ENCODE data around the gene FLRT2.

Gene FLRT2

DNA sequence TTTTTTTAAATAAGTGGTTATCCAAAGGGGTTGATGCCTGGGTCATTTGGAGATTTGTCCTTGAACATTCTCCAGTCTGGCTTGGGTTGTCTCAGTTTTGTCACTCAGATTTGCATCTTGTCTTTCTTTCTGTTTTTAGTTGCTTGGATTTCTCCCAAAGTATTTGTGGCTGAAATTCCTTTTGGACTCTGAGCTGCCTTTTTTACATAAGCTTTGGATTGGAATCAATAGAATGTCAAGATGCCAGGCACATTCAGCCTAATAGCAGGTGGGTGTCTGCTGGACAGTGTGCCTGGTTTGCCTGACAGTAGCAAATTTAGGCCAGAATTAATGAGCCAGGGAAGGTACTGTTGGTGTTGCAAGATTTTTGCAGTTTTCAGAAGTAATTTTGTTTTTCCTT, 50.0 kb downstream of the FLRT2 start:
- no peak overlapping the region for H3K27ac ChIP-seq (ENCODE audit: low read depth, low read length)
- H3K9me3 ChIP-seq (ENCODE audit: insufficient read depth, low read depth, low read length) = no peaks in the 10 kb centered on the region
- peaks cover 47% of the 10 kb centered on the region for H3K4me1 ChIP-seq (ENCODE audit: insufficient read depth, low read length)
- no peak overlapping the region for H3K4me3 ChIP-seq (ENCODE audit: low read length)
- no peak overlapping the region for H3K9ac ChIP-seq (ENCODE audit: low read depth, low read length)
- no peaks in the 10 kb centered on the region for H3K36me3 ChIP-seq (ENCODE audit: insufficient read depth, low read length)
- H3K27me3 ChIP-seq (ENCODE audit: insufficient read depth, low read length) = no peaks in the 10 kb centered on the region

DNA sequence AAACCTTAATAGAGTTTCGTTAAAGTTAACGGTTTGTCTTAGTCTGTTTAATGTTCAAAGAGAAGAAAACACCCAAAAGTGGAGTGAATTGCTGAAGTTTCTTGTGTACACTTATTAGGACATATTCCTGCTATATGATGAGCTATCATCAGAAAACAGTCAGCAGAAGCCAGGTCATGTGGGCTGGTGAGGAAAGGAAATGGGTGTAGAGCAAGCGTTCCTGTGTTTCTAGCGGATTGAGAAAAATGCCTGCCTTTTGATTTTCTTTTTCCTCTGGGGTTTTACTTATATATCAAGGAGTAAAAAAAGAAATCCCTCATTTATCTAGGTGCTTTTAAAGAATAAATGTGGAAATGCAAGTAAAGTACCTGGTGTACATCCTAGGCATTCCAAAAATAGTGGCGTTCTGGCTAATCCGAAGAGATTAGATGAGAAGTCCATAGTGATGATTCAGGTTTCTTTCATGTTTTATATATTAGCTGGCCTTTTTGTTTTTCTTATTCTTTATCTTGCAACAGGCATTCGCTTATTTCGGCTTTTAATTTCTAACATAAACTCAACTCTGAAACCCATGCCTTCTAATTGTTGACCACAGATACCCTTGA, 50.7 kb downstream of the FLRT2 start:
- WGBS = 95% methylated on average over 7 of the region's 8 CpGs
- Histone ChIP-seq H3K27me3 (ENCODE audit: insufficient read depth, low read length) (no peaks in the 10 kb centered on the region), H3K4me1 (ENCODE audit: insufficient read depth, low read length) (peaks cover 40% of the 10 kb centered on the region), H3K9ac (ENCODE audit: low read depth, low read length) (no peak overlapping the region), H3K27ac (ENCODE audit: low read depth, low read length) (no peak overlapping the region), H3K36me3 (ENCODE audit: insufficient read depth, low read length) (no peaks in the 10 kb centered on the region), H3K4me3 (ENCODE audit: low read length) (no peak overlapping the region), H3K9me3 (ENCODE audit: insufficient read depth, low read depth, low read length) (no peaks in the 10 kb centered on the region)

DNA sequence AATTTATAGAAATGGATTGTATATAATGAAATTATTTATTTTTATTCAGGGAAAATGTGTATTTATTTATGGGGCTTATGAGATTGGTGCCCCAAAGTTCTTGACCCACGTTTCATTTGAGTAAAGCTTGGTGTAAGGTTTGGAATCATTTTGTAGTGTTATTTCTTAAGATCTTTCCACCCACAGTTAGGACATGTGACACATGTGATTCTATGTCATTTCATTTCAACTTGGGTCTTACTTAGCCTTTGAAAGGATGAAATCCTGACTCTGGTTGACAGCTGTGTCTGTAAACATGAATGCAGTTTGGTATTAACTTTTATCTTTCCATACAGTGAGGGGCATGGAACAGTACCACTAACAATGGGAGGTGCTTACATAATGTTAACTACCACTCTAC, 51.7 kb downstream of the FLRT2 start:
- 91% methylated on average over 1 of the region's 1 CpG for WGBS
- no peaks in the 10 kb centered on the region for H3K36me3 ChIP-seq (ENCODE audit: insufficient read depth, low read length)
- no peaks in the 10 kb centered on the region for H3K27me3 ChIP-seq (ENCODE audit: insufficient read depth, low read length)
- no peak overlapping the region for H3K9ac ChIP-seq (ENCODE audit: low read depth, low read length)
- peaks cover 30% of the 10 kb centered on the region for H3K4me1 ChIP-seq (ENCODE audit: insufficient read depth, low read length)
- no peak overlapping the region for H3K27ac ChIP-seq (ENCODE audit: low read depth, low read length)
- no peaks in the 10 kb centered on the region for H3K9me3 ChIP-seq (ENCODE audit: insufficient read depth, low read depth, low read length)
- H3K4me3 ChIP-seq (ENCODE audit: low read length) = no peak overlapping the region

DNA sequence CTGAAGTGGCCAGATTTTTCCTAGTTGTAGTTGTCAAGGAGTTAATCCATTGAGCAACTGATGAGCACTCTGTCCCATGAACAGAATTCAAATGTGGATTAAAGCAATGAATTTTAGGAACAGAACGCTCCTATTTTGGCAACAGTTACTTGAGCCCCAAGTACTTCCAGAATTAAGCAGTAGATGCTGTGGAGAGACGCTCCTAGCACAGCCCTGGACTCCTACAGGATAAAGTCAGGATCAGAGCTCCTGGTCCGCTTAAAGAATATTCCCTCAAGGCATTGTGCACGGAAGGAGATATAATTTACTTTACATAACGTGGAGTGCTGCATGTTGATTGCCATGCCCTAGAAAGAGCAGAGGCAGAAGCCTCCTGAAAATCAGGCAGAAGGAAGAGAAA, 53.4 kb downstream of the FLRT2 start:
- Histone ChIP-seq H3K27me3 (ENCODE audit: insufficient read depth, low read length) (no peaks in the 10 kb centered on the region), H3K27ac (ENCODE audit: low read depth, low read length) (no peak overlapping the region), H3K4me3 (ENCODE audit: low read length) (no peak overlapping the region), H3K36me3 (ENCODE audit: insufficient read depth, low read length) (no peaks in the 10 kb centered on the region), H3K9me3 (ENCODE audit: insufficient read depth, low read depth, low read length) (no peaks in the 10 kb centered on the region), H3K4me1 (ENCODE audit: insufficient read depth, low read length) (peaks cover 25% of the 10 kb centered on the region; the same call in 1 of the 2 replicates), H3K9ac (ENCODE audit: low read depth, low read length) (no peak overlapping the region)
- WGBS = 93% methylated on average over 5 of the region's 5 CpGs

DNA sequence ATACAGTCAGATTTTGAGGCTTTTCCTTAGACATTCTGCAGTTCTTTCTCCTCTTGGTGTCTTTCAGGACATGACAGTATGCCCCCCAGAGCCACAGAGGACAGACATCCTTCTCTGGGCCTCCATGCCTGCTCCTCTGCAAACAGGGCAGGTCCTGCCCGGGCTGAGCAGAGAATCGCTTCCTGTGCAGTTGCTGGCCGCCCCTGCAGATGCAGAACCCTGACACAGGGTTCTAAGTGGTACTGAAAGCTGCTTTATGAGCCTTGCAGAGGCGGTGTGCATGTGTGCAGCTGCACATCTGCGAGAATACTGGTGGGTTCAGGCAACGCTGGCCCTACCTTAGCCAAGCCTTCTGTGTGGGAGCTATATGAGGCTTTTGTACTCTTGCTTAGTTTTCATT, 54.5 kb downstream of the FLRT2 start:
- H3K9ac ChIP-seq (ENCODE audit: low read depth, low read length) = no peak overlapping the region
- 94% methylated on average over 6 of the region's 6 CpGs for WGBS
- H3K4me1 ChIP-seq (ENCODE audit: insufficient read depth, low read length) = peaks cover 20% of the 10 kb centered on the region; the same call in 1 of the 2 replicates
- H3K9me3 ChIP-seq (ENCODE audit: insufficient read depth, low read depth, low read length) = no peaks in the 10 kb centered on the region
- no peak overlapping the region for H3K27ac ChIP-seq (ENCODE audit: low read depth, low read length)
- H3K27me3 ChIP-seq (ENCODE audit: insufficient read depth, low read length) = no peaks in the 10 kb centered on the region
- no peaks in the 10 kb centered on the region for H3K36me3 ChIP-seq (ENCODE audit: insufficient read depth, low read length)
- no peak overlapping the region for H3K4me3 ChIP-seq (ENCODE audit: low read length)

DNA sequence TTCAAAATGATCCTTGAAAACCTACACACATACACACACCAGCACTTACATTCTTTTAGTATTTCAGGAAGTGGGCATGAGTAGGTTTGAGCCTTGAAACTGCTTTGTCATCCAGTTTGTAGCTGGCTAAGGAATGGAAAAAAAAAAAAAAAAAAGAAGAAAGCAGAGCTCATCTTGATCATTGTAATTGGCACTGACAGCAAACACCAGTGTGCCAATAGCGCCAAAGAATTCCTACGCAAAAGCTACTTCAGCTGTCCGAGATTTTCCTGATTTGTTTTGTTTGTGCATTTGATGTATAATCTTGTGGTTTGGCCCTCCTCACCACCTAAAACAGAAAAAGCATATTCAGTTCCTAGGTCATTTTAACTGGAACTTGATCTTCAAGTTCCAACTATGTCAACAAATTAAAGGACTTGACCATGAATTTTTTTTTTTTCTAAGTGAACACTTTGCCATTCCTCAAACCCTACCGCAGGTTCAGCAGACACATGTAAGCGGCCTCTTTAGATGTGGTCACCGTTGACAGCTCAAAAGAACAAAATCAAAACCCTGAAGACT, 57.3 kb downstream of the FLRT2 start:
- no peaks in the 10 kb centered on the region for H3K36me3 ChIP-seq (ENCODE audit: insufficient read depth, low read length)
- H3K9ac ChIP-seq (ENCODE audit: low read depth, low read length) = no peak overlapping the region
- H3K27ac ChIP-seq (ENCODE audit: low read depth, low read length) = no peak overlapping the region
- H3K27me3 ChIP-seq (ENCODE audit: insufficient read depth, low read length) = no peaks in the 10 kb centered on the region
- WGBS = 84% methylated on average over 6 of the region's 6 CpGs
- peaks cover 10% of the 10 kb centered on the region for H3K4me1 ChIP-seq (ENCODE audit: insufficient read depth, low read length)
- H3K4me3 ChIP-seq (ENCODE audit: low read length) = no peak overlapping the region
- H3K9me3 ChIP-seq (ENCODE audit: insufficient read depth, low read depth, low read length) = no peaks in the 10 kb centered on the region

DNA sequence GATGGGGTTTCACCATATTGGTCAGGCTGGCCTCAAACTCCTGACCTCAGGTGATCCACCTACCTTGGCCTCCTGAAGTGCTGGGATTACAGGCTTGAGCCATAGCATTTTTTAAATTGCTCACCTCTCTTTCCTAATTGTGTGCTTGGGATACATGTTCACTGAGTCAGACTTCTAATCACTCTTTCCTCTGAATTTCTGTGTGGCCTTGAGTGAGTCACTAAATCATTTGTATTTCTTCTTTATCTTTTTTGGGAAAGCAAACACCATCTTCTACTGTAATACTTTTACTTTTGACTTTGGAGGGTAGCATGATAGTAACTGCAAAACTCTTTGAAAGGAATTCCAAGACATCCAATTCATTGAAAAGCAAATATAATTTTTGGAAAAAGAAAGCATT, 60.8 kb downstream of the FLRT2 start:
- H3K9ac ChIP-seq (ENCODE audit: low read depth, low read length) = no peak overlapping the region
- no peaks in the 10 kb centered on the region for H3K9me3 ChIP-seq (ENCODE audit: insufficient read depth, low read depth, low read length)
- H3K27ac ChIP-seq (ENCODE audit: low read depth, low read length) = no peak overlapping the region
- no peak overlapping the region for H3K4me3 ChIP-seq (ENCODE audit: low read length)
- no peaks in the 10 kb centered on the region for H3K27me3 ChIP-seq (ENCODE audit: insufficient read depth, low read length)
- no peaks in the 10 kb centered on the region for H3K36me3 ChIP-seq (ENCODE audit: insufficient read depth, low read length)
- peaks cover 10% of the 10 kb centered on the region for H3K4me1 ChIP-seq (ENCODE audit: insufficient read depth, low read length)

DNA sequence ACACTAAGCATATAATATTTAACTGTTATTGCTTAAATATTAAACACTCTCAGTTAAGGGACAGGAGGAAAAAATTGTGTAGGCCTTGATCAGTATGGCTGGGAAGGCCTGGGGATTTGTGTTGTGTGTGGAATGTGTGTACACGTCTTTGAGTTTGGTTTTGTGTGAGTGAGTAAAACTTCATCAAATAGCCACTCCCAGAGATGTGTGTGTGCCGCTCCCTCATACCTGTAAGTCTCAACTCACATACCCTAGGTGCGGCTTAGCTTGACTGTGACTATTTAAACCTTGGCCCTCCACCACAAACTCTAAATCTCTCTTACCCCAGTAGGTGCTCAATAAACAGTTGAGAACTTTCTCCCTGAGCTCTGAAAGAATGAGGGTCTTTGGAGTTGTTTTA, 64.3 kb downstream of the FLRT2 start:
- Histone ChIP-seq H3K4me1 (ENCODE audit: insufficient read depth, low read length) (peaks cover 8% of the 10 kb centered on the region), H3K9ac (ENCODE audit: low read depth, low read length) (no peak overlapping the region), H3K27me3 (ENCODE audit: insufficient read depth, low read length) (no peaks in the 10 kb centered on the region), H3K9me3 (ENCODE audit: insufficient read depth, low read depth, low read length) (no peaks in the 10 kb centered on the region), H3K27ac (ENCODE audit: low read depth, low read length) (no peak overlapping the region), H3K4me3 (ENCODE audit: low read length) (no peak overlapping the region), H3K36me3 (ENCODE audit: insufficient read depth, low read length) (no peaks in the 10 kb centered on the region)
- 93% methylated on average over 3 of the region's 3 CpGs for WGBS

DNA sequence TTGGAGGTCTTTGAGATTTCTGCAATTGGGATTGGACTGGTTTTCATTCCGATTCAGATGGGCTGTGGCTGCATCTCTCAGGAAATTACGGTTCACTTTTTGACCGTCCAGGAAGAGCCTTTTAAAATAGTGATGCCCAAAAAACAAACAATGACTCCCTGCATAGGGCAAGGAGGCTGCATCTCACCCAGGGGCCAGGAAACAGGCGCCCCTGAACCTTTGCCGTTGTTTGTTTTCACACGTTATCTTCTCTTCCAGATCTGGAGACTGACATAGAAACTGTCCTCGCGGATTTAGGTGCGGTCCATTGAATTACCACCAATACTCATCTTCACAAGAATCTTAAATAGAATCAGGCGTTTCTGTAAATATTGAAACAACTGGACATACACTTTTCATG, 66.0 kb downstream of the FLRT2 start:
- H3K27ac ChIP-seq (ENCODE audit: low read depth, low read length) = no peak overlapping the region
- no peak overlapping the region for H3K4me3 ChIP-seq (ENCODE audit: low read length)
- peaks cover 7% of the 10 kb centered on the region for H3K4me1 ChIP-seq (ENCODE audit: insufficient read depth, low read length)
- no peaks in the 10 kb centered on the region for H3K9me3 ChIP-seq (ENCODE audit: insufficient read depth, low read depth, low read length)
- no peak overlapping the region for H3K9ac ChIP-seq (ENCODE audit: low read depth, low read length)
- 94% methylated on average over 10 of the region's 10 CpGs for whole genome bisulfite sequencing
- H3K27me3 ChIP-seq (ENCODE audit: insufficient read depth, low read length) = no peaks in the 10 kb centered on the region
- H3K36me3 ChIP-seq (ENCODE audit: insufficient read depth, low read length) = no peaks in the 10 kb centered on the region

DNA sequence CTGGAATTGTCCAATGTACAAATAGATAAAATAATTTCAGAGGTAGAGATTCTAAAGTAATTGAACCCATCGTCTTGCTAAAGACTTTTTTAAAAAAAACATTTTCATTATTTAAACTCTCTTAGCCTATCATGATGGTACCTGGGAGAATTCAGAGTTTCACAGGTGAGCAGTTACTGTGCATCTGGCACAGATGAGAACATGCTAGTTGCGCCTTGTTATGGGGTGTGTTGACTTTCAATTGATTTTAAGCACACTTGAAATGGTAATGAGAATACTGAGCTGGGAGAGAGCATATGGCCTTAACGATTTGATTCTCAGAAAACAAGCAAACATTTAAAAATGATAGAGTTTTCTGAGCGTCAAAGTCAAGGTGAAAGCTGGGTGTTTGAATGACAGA, 66.6 kb downstream of the FLRT2 start:
- Histone ChIP-seq H3K9ac (ENCODE audit: low read depth, low read length) (no peak overlapping the region), H3K27ac (ENCODE audit: low read depth, low read length) (no peak overlapping the region), H3K4me1 (ENCODE audit: insufficient read depth, low read length) (peaks cover 6% of the 10 kb centered on the region; the same call in 1 of the 2 replicates), H3K4me3 (ENCODE audit: low read length) (no peak overlapping the region), H3K27me3 (ENCODE audit: insufficient read depth, low read length) (no peaks in the 10 kb centered on the region), H3K9me3 (ENCODE audit: insufficient read depth, low read depth, low read length) (no peaks in the 10 kb centered on the region), H3K36me3 (ENCODE audit: insufficient read depth, low read length) (no peaks in the 10 kb centered on the region)
- WGBS = 98% methylated on average over 3 of the region's 4 CpGs

DNA sequence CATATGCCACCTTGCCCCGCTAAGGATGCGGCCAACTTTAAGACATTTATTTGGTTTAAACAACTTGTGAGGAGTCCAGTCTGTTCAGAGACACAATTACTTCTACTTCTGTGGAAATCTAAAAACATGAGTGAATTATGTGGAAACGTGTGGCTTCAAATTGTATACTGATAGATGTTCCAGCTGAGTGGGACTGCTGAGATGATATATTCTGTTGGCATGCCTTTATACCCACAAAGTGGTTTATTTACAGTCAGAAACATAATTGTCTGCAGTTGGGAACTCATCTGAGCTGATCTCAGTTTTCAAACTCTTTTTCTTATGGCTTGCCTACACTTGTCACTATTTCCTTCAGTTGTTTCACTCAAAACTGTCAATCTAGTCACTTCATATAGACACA, 67.8 kb downstream of the FLRT2 start:
- H3K27me3 ChIP-seq (ENCODE audit: insufficient read depth, low read length) = no peaks in the 10 kb centered on the region
- H3K4me1 ChIP-seq (ENCODE audit: insufficient read depth, low read length) = peaks cover 6% of the 10 kb centered on the region; the same call in 1 of the 2 replicates
- H3K27ac ChIP-seq (ENCODE audit: low read depth, low read length) = no peak overlapping the region
- H3K9ac ChIP-seq (ENCODE audit: low read depth, low read length) = no peak overlapping the region
- WGBS = 94% methylated on average over 3 of the region's 3 CpGs
- no peak overlapping the region for H3K4me3 ChIP-seq (ENCODE audit: low read length)
- no peaks in the 10 kb centered on the region for H3K36me3 ChIP-seq (ENCODE audit: insufficient read depth, low read length)
- no peaks in the 10 kb centered on the region for H3K9me3 ChIP-seq (ENCODE audit: insufficient read depth, low read depth, low read length)

DNA sequence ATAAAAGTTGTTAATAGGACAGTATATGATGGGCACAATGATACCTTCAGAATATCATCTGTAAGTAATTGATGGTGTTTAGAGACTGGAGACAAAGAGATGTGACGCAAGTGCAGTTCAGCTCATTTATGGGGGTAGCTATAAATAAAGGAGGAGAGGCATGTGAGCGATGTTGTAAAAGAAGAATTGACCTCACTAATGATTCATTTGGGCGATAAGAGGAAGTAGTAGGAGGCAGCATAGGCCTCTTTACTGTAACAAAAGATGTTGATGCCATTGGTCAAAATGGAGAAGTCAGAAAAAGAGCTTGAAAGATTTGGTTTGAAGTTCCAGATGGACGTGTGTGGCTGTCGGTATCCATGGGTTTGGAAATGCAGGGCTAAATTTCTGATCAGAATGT, 70.0 kb downstream of the FLRT2 start:
- Histone ChIP-seq H3K27me3 (ENCODE audit: insufficient read depth, low read length) (no peaks in the 10 kb centered on the region), H3K27ac (ENCODE audit: low read depth, low read length) (no peak overlapping the region), H3K4me3 (ENCODE audit: low read length) (no peak overlapping the region), H3K9me3 (ENCODE audit: insufficient read depth, low read depth, low read length) (no peaks in the 10 kb centered on the region), H3K36me3 (ENCODE audit: insufficient read depth, low read length) (no peaks in the 10 kb centered on the region), H3K4me1 (ENCODE audit: insufficient read depth, low read length) (peaks cover 11% of the 10 kb centered on the region; the same call in 1 of the 2 replicates), H3K9ac (ENCODE audit: low read depth, low read length) (no peak overlapping the region)
- 92% methylated on average over 5 of the region's 5 CpGs for WGBS

Data from HUES64 (cell line).